IPS-15b (cell line): Measurements from ENCODE around the gene SERPINH1.

Source experiments
- H3K27me3 ChIP-seq: one replicate; pipeline ENCODE4 v1.6.1; 2013; ENCODE audit warnings: low read length; ENCODE audit not compliant: control insufficient read depth, insufficient read depth
- H3K36me3 ChIP-seq: one replicate; pipeline ENCODE4 v1.6.1; 2013; ENCODE audit warnings: low read length; ENCODE audit not compliant: control insufficient read depth, insufficient read depth
- H3K4me1 ChIP-seq: one replicate; pipeline ENCODE4 v1.6.1; 2013; ENCODE audit warnings: mild to moderate bottlenecking, low read length; ENCODE audit not compliant: control insufficient read depth, insufficient read depth
- H3K4me3 ChIP-seq: one replicate; pipeline ENCODE4 v1.5.1; 2013; ENCODE audit warnings: low read depth, low read length
- H3K9ac ChIP-seq: one replicate; pipeline ENCODE4 v1.6.1; 2013; ENCODE audit warnings: low read depth, mild to moderate bottlenecking, low read length
- H3K9me3 ChIP-seq: one replicate; pipeline ENCODE4 v1.6.1; 2013; ENCODE audit warnings: mild to moderate bottlenecking, low read length; ENCODE audit not compliant: control insufficient read depth, insufficient read depth

The SERPINH1 gene

GRCh38 chr11:75535071-75535470 is 27.0 kb upstream of the SERPINH1 start:
- Histone ChIP-seq H3K27me3 (no peaks in the 10 kb centered on the region), H3K36me3 (no peaks in the 10 kb centered on the region), H3K4me1 (peaks cover 4% of the 10 kb centered on the region), H3K4me3 (no peak overlapping the region), H3K9ac (no peak overlapping the region), H3K9me3 (no peaks in the 10 kb centered on the region)

GRCh38 chr11:75536786-75537641 is 25.0 kb upstream of the SERPINH1 start:
- Histone ChIP-seq H3K4me3 (no peak overlapping the region), H3K9me3 (no peaks in the 10 kb centered on the region), H3K36me3 (no peaks in the 10 kb centered on the region), H3K4me1 (peaks cover 2% of the 10 kb centered on the region), H3K9ac (no peak overlapping the region), H3K27me3 (no peaks in the 10 kb centered on the region)

DNA sequence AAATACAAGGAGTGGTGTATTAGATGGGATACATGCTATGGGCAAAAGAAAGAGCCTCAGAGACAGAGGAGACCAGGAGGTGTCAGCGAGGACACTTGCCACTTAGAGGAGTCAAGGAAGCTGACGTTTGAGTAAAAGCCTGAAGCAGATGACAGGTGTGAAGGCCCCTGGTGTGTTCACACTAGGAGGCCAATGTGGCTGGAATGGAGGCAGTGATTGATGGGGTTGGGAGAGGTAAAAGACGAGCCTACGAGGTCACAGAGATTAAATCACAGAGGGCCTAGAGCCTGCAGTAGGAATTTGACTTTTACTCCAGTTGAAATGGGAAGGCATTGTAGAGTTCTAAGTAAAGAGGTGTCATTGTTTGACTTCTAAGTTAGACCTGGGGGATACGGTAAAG is 24.3 kb upstream of the SERPINH1 start:
- Histone ChIP-seq H3K9ac (no peak overlapping the region), H3K36me3 (no peaks in the 10 kb centered on the region), H3K9me3 (no peaks in the 10 kb centered on the region), H3K4me1 (no peaks in the 10 kb centered on the region), H3K27me3 (no peaks in the 10 kb centered on the region), H3K4me3 (no peak overlapping the region)

- no peak overlapping the region for H3K9ac ChIP-seq
- no peaks in the 10 kb centered on the region for H3K36me3 ChIP-seq
- H3K9me3 ChIP-seq = no peaks in the 10 kb centered on the region
- no peaks in the 10 kb centered on the region for H3K4me1 ChIP-seq
- no peaks in the 10 kb centered on the region for H3K27me3 ChIP-seq
- no peak overlapping the region for H3K4me3 ChIP-seq
Observed at GRCh38 chr11:75538150-75538942, 23.7 kb upstream of the SERPINH1 start.

- Histone ChIP-seq H3K4me3 (no peak overlapping the region), H3K27me3 (no peaks in the 10 kb centered on the region), H3K4me1 (no peaks in the 10 kb centered on the region), H3K36me3 (no peaks in the 10 kb centered on the region), H3K9me3 (no peaks in the 10 kb centered on the region), H3K9ac (no peak overlapping the region)
Observed at GRCh38 chr11:75539459-75540334, 22.4 kb upstream of the SERPINH1 start.

GRCh38 chr11:75541193-75542087 is 20.6 kb upstream of the SERPINH1 start:
- H3K4me3 ChIP-seq = no peak overlapping the region
- H3K9me3 ChIP-seq = no peaks in the 10 kb centered on the region
- H3K36me3 ChIP-seq = no peaks in the 10 kb centered on the region
- H3K4me1 ChIP-seq = no peaks in the 10 kb centered on the region
- H3K9ac ChIP-seq = no peak overlapping the region
- H3K27me3 ChIP-seq = no peaks in the 10 kb centered on the region

DNA sequence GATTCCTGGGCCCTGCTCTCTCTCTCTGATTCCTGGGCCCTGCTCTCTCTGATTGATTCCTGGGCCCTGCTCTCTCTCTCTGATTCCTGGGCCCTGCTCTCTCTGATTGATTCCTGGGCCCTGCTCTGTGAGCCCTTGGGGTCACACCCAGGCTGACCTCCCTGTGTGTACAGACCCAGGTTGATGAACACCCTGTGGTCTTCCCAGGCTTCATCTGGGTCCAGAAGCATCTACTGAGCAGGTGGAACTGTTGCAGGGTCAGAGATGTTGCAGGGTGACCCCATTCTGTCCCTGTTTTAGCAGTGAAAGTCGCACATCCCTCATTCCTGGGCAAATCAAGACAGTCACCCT is 20.0 kb upstream of the SERPINH1 start:
- Histone ChIP-seq H3K27me3 (no peaks in the 10 kb centered on the region), H3K9me3 (no peaks in the 10 kb centered on the region), H3K4me1 (no peaks in the 10 kb centered on the region), H3K9ac (no peak overlapping the region), H3K36me3 (no peaks in the 10 kb centered on the region), H3K4me3 (no peak overlapping the region)

- no peak overlapping the region for H3K9ac ChIP-seq
- H3K9me3 ChIP-seq = no peaks in the 10 kb centered on the region
- H3K27me3 ChIP-seq = no peaks in the 10 kb centered on the region
- H3K4me3 ChIP-seq = no peak overlapping the region
- no peaks in the 10 kb centered on the region for H3K36me3 ChIP-seq
- H3K4me1 ChIP-seq = no peaks in the 10 kb centered on the region
Observed at GRCh38 chr11:75543806-75544205, 18.2 kb upstream of the SERPINH1 start.

- no peaks in the 10 kb centered on the region for H3K4me1 ChIP-seq
- no peaks in the 10 kb centered on the region for H3K9me3 ChIP-seq
- H3K9ac ChIP-seq = no peak overlapping the region
- H3K4me3 ChIP-seq = no peak overlapping the region
- H3K27me3 ChIP-seq = no peaks in the 10 kb centered on the region
- H3K36me3 ChIP-seq = no peaks in the 10 kb centered on the region
Observed at GRCh38 chr11:75547177-75547576, 14.9 kb upstream of the SERPINH1 start.

DNA sequence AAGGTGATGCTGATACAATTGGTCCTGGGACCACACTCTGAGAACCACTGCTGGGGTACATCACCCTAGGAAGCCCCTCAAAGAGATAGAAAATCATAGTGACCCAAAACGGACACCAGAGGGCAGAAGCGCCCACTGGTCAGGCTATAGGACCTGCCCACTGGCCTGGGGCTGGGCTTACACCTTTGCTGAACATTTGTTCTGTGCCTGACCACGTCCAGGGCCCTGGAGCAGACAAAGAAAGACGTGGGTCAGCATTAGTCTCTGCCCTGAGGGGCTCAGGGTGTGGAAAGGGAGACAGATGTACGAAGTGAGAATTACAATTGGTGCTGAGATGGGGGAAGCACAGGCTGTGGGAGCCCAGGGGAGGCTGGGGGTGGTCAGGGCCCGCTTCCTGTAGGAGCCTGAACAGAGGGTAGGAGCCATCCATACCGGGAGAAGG is 14.4 kb upstream of the SERPINH1 start:
- Histone ChIP-seq H3K9me3 (no peaks in the 10 kb centered on the region), H3K27me3 (no peaks in the 10 kb centered on the region), H3K4me3 (no peak overlapping the region), H3K36me3 (no peaks in the 10 kb centered on the region), H3K4me1 (no peaks in the 10 kb centered on the region), H3K9ac (peak overlapping the region; percentile 17)
